Panc1 (cell line): ENCODE data around the gene COMMD10. TPM values are rescaled to one million over a fixed set of nuclear protein-coding genes. Genes with fewer than 3 reads are reported as not detected.

Experiments
- ATAC-seq: fragments of 200-7000 bp; cut with Tn5 transposase; 2 replicates; pipeline ENCODE4 v1.9.1; 2020; ENCODE audit warnings: mild to moderate bottlenecking, moderate library complexity
- BruUV-seq: library from RNA; stranded (reverse); fragments of 400-500 nt; replicated peaks from 2 replicates; lab custom pipeline; 2021; lab: Mats Ljungman, UMichigan
- CTCF ChIA-PET: fragments of 300-600 bp; sonication (Branson Sonifier 250); formaldehyde crosslinking; loops from one replicate; lab custom pipeline; 2022; ENCODE audit warnings: antibody characterized with exemption; lab: Charles Lee
- POLR2A ChIA-PET: fragments of 300-600 bp; sonication (Branson Sonifier 250); formaldehyde crosslinking; loops from one replicate; lab custom pipeline; 2022; ENCODE audit warnings: antibody characterized with exemption; lab: Charles Lee
- DNase-seq: peaks from one replicate; pipeline ENCODE4 v3.0.0-alpha.2; 2010; ENCODE audit warnings: low read depth, low spot score
- H3K27ac ChIP-seq: 2 replicates; pipeline ENCODE4 v1.5.1; 2011; ENCODE audit warnings: mild to moderate bottlenecking, low read length, inconsistent platforms
- H3K27me3 ChIP-seq: fragments of 200-500 bp; sonication (Bioruptor generic); 2 replicates; pipeline ENCODE4 v1.6.0; 2014; ENCODE audit warnings: low read length, inconsistent platforms; ENCODE audit not compliant: control insufficient read depth, insufficient read depth
- H3K36me3 ChIP-seq: fragments of 200-500 bp; sonication (Bioruptor generic); 2 replicates; pipeline ENCODE4 v1.5.1; 2014; ENCODE audit warnings: inconsistent platforms, mild to moderate bottlenecking, low read length, moderate library complexity; ENCODE audit not compliant: control insufficient read depth, insufficient read depth
- H3K4me1 ChIP-seq: 2 replicates; pipeline ENCODE4 v1.5.1; 2011; ENCODE audit warnings: inconsistent platforms, mild to moderate bottlenecking, low read length, moderate library complexity; ENCODE audit not compliant: control insufficient read depth, insufficient read depth
- H3K4me3 ChIP-seq, 2 experiments: 2 replicates each; pipeline ENCODE4 v1.5.1; 2011 to 2012; ENCODE audit warnings: low read depth in 2 of 2, low read length in 2 of 2, mild to moderate bottlenecking in 2 of 2, inconsistent platforms in 1 of 2, moderate library complexity in 1 of 2
- H3K9me3 ChIP-seq: fragments of 200-500 bp; sonication (Bioruptor generic); 2 replicates; pipeline ENCODE4 v1.5.1; 2014; ENCODE audit warnings: low read depth, mild to moderate bottlenecking, inconsistent platforms, low read length, moderate library complexity; ENCODE audit not compliant: control insufficient read depth, insufficient read depth
- CTCF ChIP-seq: fragments of 450-650 bp; IDR thresholded peaks from 2 replicates; pipeline ENCODE4 v1.5.1; 2017; ENCODE audit warnings: mild to moderate bottlenecking
- POLR2AphosphoS5 ChIP-seq: IDR thresholded peaks from 2 replicates; pipeline ENCODE4 v1.6.1; 2012; ENCODE audit warnings: mild to moderate bottlenecking, low read depth, low read length, moderate library complexity
- REST ChIP-seq, 2 experiments: IDR thresholded peaks; 2 replicates each; pipeline ENCODE4 v1.6.1; 2011 to 2012; ENCODE audit warnings: low read depth in 2 of 2, control low read depth in 1 of 2, low read length in 1 of 2, mild to moderate bottlenecking in 1 of 2, moderate library complexity in 1 of 2; ENCODE audit not compliant: insufficient read depth in 1 of 2
- SIN3A ChIP-seq: IDR thresholded peaks from 2 replicates; pipeline ENCODE4 v1.6.1; 2012; ENCODE audit warnings: low read depth, mild to moderate bottlenecking, low read length, moderate library complexity, borderline replicate concordance; ENCODE audit not compliant: insufficient read depth
- TCF7L2 ChIP-seq: IDR thresholded peaks from 2 replicates; pipeline ENCODE4 v1.6.1; 2011; ENCODE audit warnings: mild to moderate bottlenecking, low read depth, low read length, inconsistent platforms
- in situ Hi-C: cut with HindIII; loops from 2 replicates; pipeline ENCODE4 v1.10.0; 2016; ENCODE audit warnings: low sequenced_read_pairs, low pct_unique_long_range_greater_than_20kb
- intact Hi-C: fragments of 100-400 bp; cut with micrococcal nuclease; formaldehyde crosslinking; loops from one replicate; pipeline ENCODE4 v1.10.0; 2022; ENCODE audit not compliant: unreplicated experiment
- total RNA-seq: library from RNA; stranded (reverse); gene quantifications from one replicate; pipeline ENCODE4 v1.2.1, GENCODE V29; 2021; ENCODE audit not compliant: unreplicated experiment

The COMMD10 gene
- total RNA-seq, 1 experiment from 2014 or later, result 37.9 TPM

- no peak for ATAC-seq
- H3K27ac ChIP-seq, result no peak overlapping the region
- H3K27me3 ChIP-seq, result no peaks in the 10 kb centered on the region; the same call in 1 of the 2 replicates
- no peak overlapping the region for H3K4me3 ChIP-seq
- CTCF ChIA-PET, result interaction anchor here (0.6 kb wide), 1 partner anchor 10 kb away, joined by 5 read pairs; no protein-coding TSS in a partner anchor
- no peak for DNase-seq
- POLR2A ChIA-PET, result no interaction called here
- H3K36me3 ChIP-seq, result no peaks in the 10 kb centered on the region
- H3K9me3 ChIP-seq, result no peaks in the 10 kb centered on the region
- intact Hi-C loops (no loop called here), in situ Hi-C loops (no loop called here)
- H3K4me1 ChIP-seq, result no peaks in the 10 kb centered on the region
- no TSS peak for BruUV-seq
- TF ChIP-seq SIN3A, result no peak
- no peak for TF ChIP-seq REST (IDR thresholded peaks at IDR 0.05; ENCODE audit: insufficient read depth in 1 of 2, low read depth in 2 of 2, low read length in 1 of 2)
- no peak for TF ChIP-seq TCF7L2
- no peak for TF ChIP-seq CTCF
Observed at GRCh38 chr5:116075191-116075831, 9.5 kb upstream of the COMMD10 start.

- Histone ChIP-seq H3K4me1 (no peaks in the 10 kb centered on the region), H3K4me3 (no peak overlapping the region), H3K36me3 (no peaks in the 10 kb centered on the region), H3K9me3 (no peaks in the 10 kb centered on the region), H3K27ac (no peak overlapping the region), H3K27me3 (no peaks in the 10 kb centered on the region; the same call in 1 of the 2 replicates)
- DNase-seq (no peak), ATAC-seq (no peak)
- in situ Hi-C loops, result no loop called here
- intact Hi-C loops, result no loop called here
- BruUV-seq, result no TSS peak
- TF ChIP-seq POLR2AphosphoS5 (no peak), SIN3A (no peak), CTCF (no peak), TCF7L2 (no peak), REST (IDR thresholded peaks at IDR 0.05; ENCODE audit: insufficient read depth in 1 of 2, low read depth in 2 of 2, low read length in 1 of 2) (no peak)
- CTCF ChIA-PET, result no interaction called here
- POLR2A ChIA-PET, result no interaction called here
Observed at GRCh38 chr5:116076496-116076895, 8.3 kb upstream of the COMMD10 start.
